GM19455 (cell line): Measurements from ENCODE around the gene SLC35G2.
"Not testable (repeated sequence)": the region's sequence is repeated elsewhere in the genome, so short reads cannot be mapped to it uniquely, and the experiment has no call there.

Experiments
- ATAC-seq: cut with Tn5 transposase; IDR thresholded peaks from one replicate; pipeline ENCODE4 v1.9.1; 2021; ENCODE audit not compliant: unreplicated experiment

Gene SLC35G2

DNA sequence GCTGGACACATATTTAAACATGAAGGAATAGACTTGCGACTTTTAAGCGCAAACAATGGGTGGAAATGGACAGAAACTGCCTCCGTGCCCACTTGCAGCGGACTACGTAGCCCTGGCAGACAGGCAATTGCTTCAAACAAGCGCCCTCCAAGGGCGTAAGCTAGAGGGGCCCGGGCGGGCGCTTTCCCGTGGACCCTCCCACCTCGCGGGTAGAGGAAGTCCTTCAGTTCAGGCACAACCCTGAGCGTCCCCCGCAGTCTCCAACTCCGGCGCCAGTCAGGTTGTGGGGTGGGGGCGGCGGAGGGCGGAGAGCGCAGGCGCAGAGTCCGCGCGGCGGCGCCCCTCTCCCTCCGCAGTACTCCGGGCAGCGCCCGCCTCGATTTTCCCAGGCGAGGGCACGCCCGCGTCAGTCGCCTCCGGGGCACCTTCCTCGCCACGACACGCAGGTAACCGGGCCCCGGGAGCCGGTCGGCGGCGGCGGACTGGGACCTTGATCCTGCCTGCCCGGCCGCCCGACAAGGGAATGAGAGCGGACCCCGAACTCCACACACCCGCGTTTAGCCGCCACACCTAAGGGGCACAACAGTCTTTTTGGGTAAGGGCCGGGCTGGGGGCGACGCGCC is at the start of gene SLC35G2:
Gene SLC35G2, plus strand, starts transcription at position 358 of the 623 bp plus-strand sequence. CDS start 35,335 bp downstream, outside the sequence.
- peak; percentile 57 for ATAC-seq

- no peak for ATAC-seq
Measured at GRCh38 chr3:136772709-136773108, 46.2 kb upstream of the SLC35G2 start.

DNA sequence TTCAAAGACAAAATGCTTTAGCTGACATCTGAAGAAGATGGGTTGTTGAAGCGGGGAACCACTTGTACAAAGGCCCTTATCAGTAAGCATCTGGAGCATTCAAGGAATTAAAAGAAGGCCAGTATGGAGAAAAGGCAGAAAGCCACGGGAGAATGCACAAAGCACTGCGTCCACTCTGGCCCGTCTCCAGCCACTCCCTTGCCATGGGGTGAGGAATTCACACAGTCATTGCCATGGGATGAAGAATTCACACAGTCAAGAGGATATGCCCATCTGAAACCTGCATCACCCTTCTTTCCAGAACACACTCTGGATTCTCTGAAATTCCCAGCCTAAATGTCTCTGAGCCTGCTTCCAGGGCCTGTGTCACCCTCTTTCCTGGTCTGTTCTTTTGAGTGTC is 40.1 kb upstream of the SLC35G2 start:
- ATAC-seq, result no peak

- no peak for ATAC-seq
Measured at GRCh38 chr3:136780741-136781140, 38.2 kb upstream of the SLC35G2 start.

GRCh38 chr3:136783708-136784191 is 35.2 kb upstream of the SLC35G2 start:
- no peak for ATAC-seq

- no peak for ATAC-seq
Measured at GRCh38 chr3:136787349-136787748, 31.6 kb upstream of the SLC35G2 start.

DNA sequence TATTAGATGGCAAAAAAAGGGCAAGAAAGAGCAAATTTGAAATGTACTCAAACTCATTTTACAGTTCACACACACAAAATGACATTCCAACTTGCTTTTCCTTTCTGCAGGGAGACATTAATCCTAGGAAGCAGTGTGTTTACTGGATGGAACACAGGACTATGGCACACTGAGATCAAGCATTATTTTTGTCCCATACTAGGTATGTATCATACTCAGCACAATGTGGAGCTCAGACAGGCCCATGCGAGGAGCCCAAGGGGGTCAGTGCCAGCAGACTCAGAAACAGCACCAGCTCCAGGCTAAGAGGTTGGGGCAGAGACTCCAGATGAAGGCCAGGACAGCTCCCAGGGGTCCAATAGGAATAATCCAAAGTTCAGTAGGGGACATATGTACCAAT is 30.8 kb upstream of the SLC35G2 start:
- no peak for ATAC-seq

GRCh38 chr3:136789976-136790375 is 28.9 kb upstream of the SLC35G2 start:
- ATAC-seq, result no peak

DNA sequence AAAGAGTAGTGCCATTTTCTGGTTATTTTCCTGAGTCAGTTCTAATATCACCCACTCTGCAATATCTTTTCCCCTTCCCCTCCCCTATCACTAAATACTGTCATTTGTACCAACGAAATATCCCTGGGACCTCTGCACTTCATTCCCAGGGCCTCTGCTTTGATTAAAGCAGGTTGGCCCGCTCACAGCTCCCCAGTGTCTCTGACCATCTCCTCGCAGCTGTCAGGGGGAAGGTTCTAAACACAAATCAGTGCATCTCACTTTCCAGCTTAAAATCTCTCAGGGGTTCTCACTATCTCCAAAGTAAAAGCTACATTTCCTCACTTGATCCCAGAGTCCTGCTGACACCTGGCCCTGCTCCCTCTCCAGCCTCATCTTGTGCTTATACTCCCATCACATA is 28.1 kb upstream of the SLC35G2 start:
- no peak for ATAC-seq

GRCh38 chr3:136792556-136793330 is 26.2 kb upstream of the SLC35G2 start:
- ATAC-seq, result no peak

- ATAC-seq, result not testable (repeated sequence)
Measured at GRCh38 chr3:136801146-136801545, 17.8 kb upstream of the SLC35G2 start.

GRCh38 chr3:136802481-136802996 is 16.4 kb upstream of the SLC35G2 start:
- ATAC-seq, result no peak

DNA sequence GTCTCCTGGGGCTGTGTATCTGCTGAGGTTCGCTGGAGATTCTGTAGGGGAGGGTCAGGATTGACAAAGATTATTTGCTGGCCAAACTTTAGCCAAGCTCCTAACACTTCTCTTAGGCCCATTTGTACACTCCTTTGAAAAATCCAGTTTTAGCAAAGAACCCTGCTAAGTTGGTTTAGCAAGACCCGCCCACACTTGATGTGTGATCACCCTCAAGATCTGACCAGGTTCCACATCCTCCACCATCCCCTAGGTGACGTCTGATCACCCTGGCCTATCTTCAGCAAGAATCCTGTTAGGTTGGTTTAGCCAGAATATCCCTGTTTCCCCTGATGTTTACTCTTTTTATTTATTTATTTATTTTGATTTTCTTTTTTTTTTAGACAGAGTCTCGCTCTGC is 14.8 kb upstream of the SLC35G2 start:
- no peak for ATAC-seq

DNA sequence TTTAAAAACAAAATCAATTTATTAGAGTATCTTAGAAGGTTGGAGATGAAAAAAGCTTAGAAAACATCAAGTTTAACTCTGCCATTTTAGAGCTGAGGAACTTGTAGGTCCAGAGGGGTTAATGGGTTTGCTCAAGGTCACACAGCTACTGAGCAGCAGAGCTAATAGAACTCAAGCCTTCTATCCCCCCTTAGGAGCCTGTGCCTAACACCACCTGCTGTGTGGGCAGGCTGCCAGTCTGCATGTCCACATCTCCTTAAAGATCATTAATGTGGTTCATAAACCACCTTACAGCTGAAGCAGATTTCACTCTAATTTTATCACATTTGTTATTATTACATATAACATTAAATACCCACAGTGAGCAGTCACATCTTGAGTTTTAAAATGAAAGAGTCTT is 14.1 kb upstream of the SLC35G2 start:
- ATAC-seq, result no peak

DNA sequence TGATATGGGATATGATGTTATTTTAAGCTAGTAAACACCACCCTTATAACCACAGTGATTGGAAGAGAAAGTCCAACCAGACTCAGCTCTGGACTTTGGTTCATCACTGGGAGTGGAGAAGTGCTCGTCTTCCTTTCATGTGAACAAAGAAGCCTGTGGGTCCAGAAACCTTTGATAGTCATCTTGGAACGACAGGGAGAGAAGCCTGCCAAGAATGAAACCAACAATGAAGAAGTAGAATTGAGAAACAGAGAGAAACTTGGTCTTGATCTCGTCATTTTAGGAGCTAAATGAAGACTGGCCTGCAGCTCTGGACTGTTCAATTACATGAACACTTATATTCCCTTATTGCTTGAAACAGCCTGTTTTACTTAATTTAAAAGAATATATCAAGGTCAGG is 13.1 kb upstream of the SLC35G2 start:
- no peak for ATAC-seq

GRCh38 chr3:136811701-136812100 is 7.2 kb upstream of the SLC35G2 start:
- ATAC-seq, result no peak

DNA sequence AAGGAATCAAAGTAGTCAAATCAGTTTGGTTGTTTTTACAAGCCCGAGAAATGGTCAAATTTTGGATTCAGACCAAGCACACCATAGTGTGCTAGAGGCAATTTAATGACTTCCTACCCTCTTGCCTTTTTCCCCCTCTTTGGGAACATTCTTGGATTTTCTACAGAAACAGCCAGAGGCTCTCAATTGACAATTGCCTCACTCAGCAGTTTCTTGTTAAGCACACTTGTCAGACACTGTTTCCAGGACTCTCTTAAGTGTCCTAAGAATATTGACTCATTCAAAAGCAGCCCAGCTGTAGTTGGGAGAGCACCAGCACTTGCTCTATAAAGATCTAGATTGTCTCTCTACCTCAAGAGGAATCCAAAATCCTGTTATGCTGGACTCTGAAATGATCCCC is 1.5 kb upstream of the SLC35G2 start:
- ATAC-seq, result no peak

DNA sequence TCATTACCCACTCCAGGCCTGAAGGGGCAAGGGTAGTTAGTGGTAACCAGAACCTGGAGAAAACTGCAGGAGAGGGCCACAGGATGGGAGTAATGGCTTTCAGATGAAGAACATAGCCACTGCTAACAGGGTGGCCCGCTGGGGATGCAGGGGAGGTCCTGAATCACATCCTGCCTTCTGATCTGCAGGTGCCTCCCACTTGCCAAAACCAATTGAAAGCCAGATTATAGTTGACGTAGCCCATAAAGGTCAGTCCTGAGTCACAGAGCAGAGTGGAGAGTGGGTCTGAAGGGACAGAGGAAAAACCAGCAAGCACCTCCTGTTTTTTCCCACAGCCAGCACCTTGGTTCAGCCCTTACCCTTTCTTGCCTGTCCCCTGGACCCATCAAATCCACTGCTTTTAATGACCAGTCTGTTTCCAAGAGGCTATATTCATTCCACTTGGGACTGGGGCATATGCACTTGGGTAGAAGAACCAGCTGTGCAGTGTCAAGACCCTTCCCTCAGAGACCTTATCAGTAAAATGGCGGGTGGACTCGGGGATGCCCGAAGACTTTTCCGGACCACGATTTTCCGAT is 646 bp upstream of the SLC35G2 start:
- ATAC-seq, result peak; percentile 54

GRCh38 chr3:136819392-136819730 is 435 bp downstream of the SLC35G2 start:
- ATAC-seq, result peak; percentile 30

- ATAC-seq, result peak; percentile 17
Measured at GRCh38 chr3:136819731-136820679, 1.1 kb downstream of the SLC35G2 start.

GRCh38 chr3:136831461-136831860 is 12.5 kb downstream of the SLC35G2 start:
- ATAC-seq, result no peak
